T-helper 22 cell (primary cell): ENCODE data around the gene PRELID3B.
"Not testable (repeated sequence)": the region's sequence is repeated elsewhere in the genome, so short reads cannot be mapped to it uniquely, and the experiment has no call there.

Experiments
- DNase-seq: peaks from one replicate; pipeline ENCODE4 v3.0.0-alpha.2; 2020; ENCODE audit warnings: low read depth

PRELID3B gene

GRCh38 chr20:59048681-59049030 is 6.1 kb upstream of the PRELID3B start:
- DNase-seq: no peak

GRCh38 chr20:59047938-59048680 is 5.5 kb upstream of the PRELID3B start:
- no peak for DNase-seq

- no peak for DNase-seq
Measured at GRCh38 chr20:59046862-59047261, 4.3 kb upstream of the PRELID3B start.

- DNase-seq: no peak
Measured at GRCh38 chr20:59044796-59045195, 2.2 kb upstream of the PRELID3B start.

GRCh38 chr20:59044295-59044694 is 1.7 kb upstream of the PRELID3B start:
- no peak for DNase-seq

- no peak for DNase-seq
Measured at GRCh38 chr20:59043698-59044097, 1.1 kb upstream of the PRELID3B start.

- DNase-seq: peak; percentile 87
Measured at GRCh38 chr20:59042796-59043631, 428 bp upstream of the PRELID3B start.

GRCh38 chr20:59041487-59041886 is 1.1 kb downstream of the PRELID3B start:
- DNase-seq: not testable (repeated sequence)

GRCh38 chr20:59040667-59041066 is 1.9 kb downstream of the PRELID3B start:
- DNase-seq: no peak

GRCh38 chr20:59039233-59039632 is 3.4 kb downstream of the PRELID3B start:
- no peak for DNase-seq

- no peak for DNase-seq
Measured at GRCh38 chr20:59037386-59037785, 5.2 kb downstream of the PRELID3B start.

- DNase-seq: no peak
Measured at GRCh38 chr20:59035381-59035780, 7.2 kb downstream of the PRELID3B start.

GRCh38 chr20:59033616-59034165 is 8.9 kb downstream of the PRELID3B start:
- no peak for DNase-seq

- no peak for DNase-seq
Measured at GRCh38 chr20:59033093-59033492, 9.5 kb downstream of the PRELID3B start.

GRCh38 chr20:59032713-59033059 is 9.9 kb downstream of the PRELID3B start:
- DNase-seq: no peak

- peak; percentile 96 for DNase-seq
Measured at GRCh38 chr20:59032023-59032712, 10.4 kb downstream of the PRELID3B start, which contains the start of gene ATP5F1E. ATP5F1E (minus strand) TSS chr20:59032335; CDS start chr20:59032251, 84 bp downstream.

GRCh38 chr20:59031564-59032022 is 11.0 kb downstream of the PRELID3B start:
- no peak for DNase-seq

- DNase-seq: no peak
Measured at GRCh38 chr20:59030911-59031563, 11.5 kb downstream of the PRELID3B start.

- DNase-seq: no peak
Measured at GRCh38 chr20:59028812-59029211, 13.8 kb downstream of the PRELID3B start.

- DNase-seq: no peak
Measured at GRCh38 chr20:59027741-59028320, 14.8 kb downstream of the PRELID3B start.
